Tibial artery (tissue), 4 donors: ENCODE measurements around the gene SLC17A6.

Source experiments
- DNase-seq, 2 donors: peaks; one replicate each; pipeline ENCODE4 v3.0.0-alpha.2; 2019
- H3K27ac ChIP-seq, 2 donors: fragments of 200-600 bp; sonication (generic) in 1 of 2; 1 replicate in 1 of 2; 2 replicates in 1 of 2; pipeline ENCODE4 v1.5.1; 2018 to 2019; ENCODE audit warnings: mild to moderate bottlenecking in 1 of 2
- H3K27me3 ChIP-seq, 2 donors: fragments of 200-600 bp; sonication (generic) in 1 of 2; one replicate each; pipeline versions ENCODE4 v1.5.1 to v1.6.0; 2016 to 2019
- H3K36me3 ChIP-seq, 3 donors: fragments of 200-600 bp; sonication (generic) in 2 of 3; one replicate each; pipeline ENCODE4 v1.5.1; 2016 to 2019; ENCODE audit warnings: mild to moderate bottlenecking in 2 of 3
- H3K4me1 ChIP-seq, 4 donors: fragments of 200-600 bp; sonication (generic) in 2 of 4; 1 replicate in 3 of 4; 2 replicates in 1 of 4; pipeline ENCODE4 v1.5.1; 2016 to 2019
- H3K4me3 ChIP-seq, 2 donors: fragments of 200-600 bp; sonication (generic) in 1 of 2; 1 replicate in 1 of 2; 2 replicates in 1 of 2; pipeline ENCODE4 v1.5.1; 2018 to 2019; ENCODE audit warnings: mild to moderate bottlenecking in 2 of 2
- H3K9me3 ChIP-seq, 3 donors: fragments of 200-600 bp; sonication (generic) in 1 of 3; one replicate each; pipeline ENCODE4 v1.5.1; 2016 to 2019
- CTCF ChIP-seq, 2 experiments: fragments of 200-600 bp in 1 of 2; fragments of 450-650 bp in 1 of 2; IDR thresholded peaks; one replicate each; pipeline ENCODE4 v1.5.1; 2017 to 2019; ENCODE audit warnings: antibody characterized with exemption in 2 of 2, mild to moderate bottlenecking in 1 of 2, moderate library complexity in 1 of 2
- intact Hi-C: fragments of 100-400 bp; cut with DNase I; formaldehyde crosslinking; loops from one replicate; pipeline ENCODE4 v1.15.0; 2023; ENCODE audit warnings: low total_unique reads

Gene SLC17A6

DNA sequence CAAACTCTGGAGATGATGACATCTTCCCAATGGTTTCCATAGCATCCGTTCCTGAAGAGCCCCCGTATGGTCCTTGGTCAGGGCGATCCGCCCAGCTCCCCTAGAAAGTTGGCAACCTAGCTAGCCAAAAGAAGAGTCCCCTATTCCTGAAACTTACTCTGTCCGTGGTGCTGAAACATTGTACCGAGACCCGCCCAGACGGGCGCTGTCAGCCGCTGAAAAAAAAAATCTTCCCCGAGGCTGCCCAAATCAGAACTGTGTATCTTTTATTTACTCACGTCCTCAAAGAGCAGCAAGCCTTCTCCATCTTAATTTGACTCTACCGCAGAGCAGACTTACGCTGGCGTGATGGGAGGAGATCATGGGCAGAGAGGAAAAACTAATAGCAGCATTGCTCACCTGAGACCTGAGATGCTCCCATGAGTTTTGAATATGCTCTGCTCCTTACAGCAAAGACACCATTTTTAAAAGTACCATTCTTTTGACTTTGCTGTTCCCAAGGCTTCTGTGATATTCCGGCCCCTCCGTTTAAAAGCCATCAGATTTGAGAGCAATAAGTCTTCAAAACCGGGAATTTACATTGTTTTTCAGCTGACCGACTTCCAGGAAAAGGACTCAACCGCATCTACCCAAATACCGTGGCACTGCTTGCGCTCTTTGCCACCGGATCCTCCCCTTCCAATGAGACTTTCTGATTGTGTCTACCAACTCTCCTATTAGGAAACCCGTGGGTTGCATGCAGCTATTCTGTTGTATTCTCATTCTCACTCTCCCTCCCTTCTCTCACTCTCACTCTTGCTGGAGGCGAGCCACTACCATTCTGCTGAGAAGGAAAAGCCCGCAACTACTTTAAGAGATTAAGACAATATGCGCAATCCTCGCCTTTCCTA, at the start of gene SLC17A6:
SLC17A6 (plus strand) TSS at position 786 of the 890 bp plus-strand sequence. CDS start 153 bp downstream, outside the sequence.
- Histone ChIP-seq H3K27me3 (peaks cover 0 to 52% of the 10 kb centered on the region in 2 donors), H3K4me3 (no peak within 1 kb of the TSS), H3K27ac (no peak within 1 kb of the TSS), H3K4me1 (peaks cover 0 to 4% (median 2%) of the 10 kb centered on the region in 4 donors), H3K9me3 (no peaks in the 10 kb centered on the region), H3K36me3 (no peaks in the 10 kb centered on the region)
- intact Hi-C loops, result loop anchor here (5.0 kb wide), 1 partner anchor 449 kb away; no protein-coding TSS in a partner anchor
- TF ChIP-seq CTCF (IDR thresholded peaks at IDR 0.05), result no peak
- DNase-seq, result no peak

DNA sequence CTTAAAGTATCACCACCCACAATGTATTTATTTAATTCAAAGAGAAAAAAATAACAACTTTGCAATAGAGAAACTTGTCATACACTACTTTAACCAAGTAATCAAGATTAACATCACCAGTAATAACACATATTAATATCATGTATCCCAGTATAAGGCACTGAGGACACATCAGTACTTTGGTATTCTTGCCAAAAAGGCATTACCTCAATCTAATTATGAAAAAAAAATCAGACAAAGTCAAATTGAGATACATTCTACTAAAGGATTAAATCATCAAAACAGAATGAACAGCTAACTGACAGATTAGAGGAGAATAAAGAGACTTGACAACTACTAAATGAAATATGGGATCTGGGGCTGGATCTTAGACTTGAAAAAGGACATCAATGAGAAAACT, 35.8 kb upstream of the SLC17A6 start:
- TF ChIP-seq CTCF (IDR thresholded peaks at IDR 0.05), result no peak
- no peaks in the 10 kb centered on the region for H3K36me3 ChIP-seq
- intact Hi-C loops, result loop anchor here (10.0 kb wide), 2 partner anchors 128 to 1658 kb away; no protein-coding TSS in a partner anchor
- H3K4me3 ChIP-seq, result no peak overlapping the region
- H3K27me3 ChIP-seq, result peaks cover 0 to 3% of the 10 kb centered on the region in 2 donors
- H3K4me1 ChIP-seq, result no peaks in the 10 kb centered on the region
- no peak overlapping the region for H3K27ac ChIP-seq
- DNase-seq, result no peak
- H3K9me3 ChIP-seq, result no peaks in the 10 kb centered on the region

DNA sequence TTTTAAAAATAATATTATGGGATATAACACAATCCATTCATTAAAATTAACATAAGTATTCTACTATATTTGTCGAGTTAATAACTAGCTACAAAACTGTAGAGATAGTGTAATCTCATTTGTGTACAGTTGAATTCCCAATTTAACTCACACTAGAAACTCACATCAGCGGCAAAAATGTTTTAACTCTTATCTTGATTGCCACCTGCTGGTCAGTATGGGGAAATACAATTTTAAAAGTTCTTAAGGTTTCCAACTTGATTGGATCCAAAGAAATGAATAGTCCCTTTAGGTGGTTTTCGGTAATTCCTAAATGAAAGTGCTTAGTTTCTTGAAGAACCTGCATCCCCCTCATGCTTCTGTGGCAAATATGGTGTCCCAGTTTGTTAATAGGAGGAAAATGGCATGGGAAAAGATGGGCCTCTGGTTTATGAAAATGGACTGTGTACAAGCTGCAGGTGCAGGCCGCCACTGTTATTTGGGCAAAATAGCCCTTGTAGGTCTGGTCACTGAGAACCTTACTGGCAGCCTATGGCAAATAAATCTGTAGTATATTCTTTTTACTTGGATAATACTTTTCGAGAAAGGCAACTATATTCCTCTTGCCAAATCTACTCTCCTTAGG, 33.7 kb upstream of the SLC17A6 start:
- no peak for DNase-seq
- no peaks in the 10 kb centered on the region for H3K9me3 ChIP-seq

DNA sequence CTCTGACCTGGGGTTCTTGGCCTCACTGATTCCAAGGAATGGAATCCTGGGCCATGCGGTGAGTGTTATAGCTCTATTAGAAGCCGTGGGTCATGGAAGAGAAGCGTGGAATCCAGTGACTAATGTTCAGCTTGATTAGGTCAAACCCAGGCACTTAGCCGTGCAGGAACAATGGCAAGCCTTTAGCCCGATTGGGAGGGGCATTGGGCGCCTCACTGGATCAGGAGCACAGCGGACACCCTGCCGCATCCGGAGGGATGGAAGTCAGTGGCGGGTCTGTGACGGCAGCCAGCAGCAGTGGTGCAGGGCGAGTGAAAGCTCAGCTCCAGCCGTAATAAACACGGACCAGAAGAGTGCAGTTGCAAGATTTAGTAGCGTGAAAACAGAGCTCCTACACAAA, 20.5 kb upstream of the SLC17A6 start:
- H3K4me1 ChIP-seq, result no peaks in the 10 kb centered on the region
- H3K9me3 ChIP-seq, result no peaks in the 10 kb centered on the region
- no peak overlapping the region for H3K4me3 ChIP-seq
- no peaks in the 10 kb centered on the region for H3K36me3 ChIP-seq
- no peak for TF ChIP-seq CTCF (IDR thresholded peaks at IDR 0.05)
- intact Hi-C loops, result no loop called here
- H3K27me3 ChIP-seq, result no peaks in the 10 kb centered on the region
- DNase-seq, result no peak
- H3K27ac ChIP-seq, result no peak overlapping the region

More for the DNA sequence above, 33.7 kb upstream of the SLC17A6 start:
- no peak overlapping the region for H3K27ac ChIP-seq
- TF ChIP-seq CTCF (IDR thresholded peaks at IDR 0.05), result peak; percentile 57 to 67
- H3K4me1 ChIP-seq, result no peaks in the 10 kb centered on the region
- H3K4me3 ChIP-seq, result no peak overlapping the region
- intact Hi-C loops, result loop anchor here (10.0 kb wide), 2 partner anchors 130 to 1660 kb away; no protein-coding TSS in a partner anchor
- H3K36me3 ChIP-seq, result no peaks in the 10 kb centered on the region
- H3K27me3 ChIP-seq, result peaks cover 0 to 3% of the 10 kb centered on the region in 2 donors

- no peak overlapping the region for H3K27ac ChIP-seq
- H3K27me3 ChIP-seq, result no peaks in the 10 kb centered on the region
- no peaks in the 10 kb centered on the region for H3K9me3 ChIP-seq
- intact Hi-C loops, result no loop called here
- TF ChIP-seq CTCF (IDR thresholded peaks at IDR 0.05), result no peak
- H3K4me3 ChIP-seq, result no peak overlapping the region
- no peaks in the 10 kb centered on the region for H3K36me3 ChIP-seq
- DNase-seq, result no peak
- H3K4me1 ChIP-seq, result no peaks in the 10 kb centered on the region
These were observed 6.4 kb upstream of the SLC17A6 start for GRCh38 chr11:22331771-22332170.
